ENCODE measurements around the gene CROCC2.

The CROCC2 gene

GRCh38 chr2:240953426-240954410 is 47.6 kb downstream of the CROCC2 start:
- no peaks in the 10 kb centered on the region for H3K4me1 ChIP-seq (ENCODE audit: insufficient read depth, low read length, severe bottlenecking)
- TF ChIP-seq, protein P1, sequence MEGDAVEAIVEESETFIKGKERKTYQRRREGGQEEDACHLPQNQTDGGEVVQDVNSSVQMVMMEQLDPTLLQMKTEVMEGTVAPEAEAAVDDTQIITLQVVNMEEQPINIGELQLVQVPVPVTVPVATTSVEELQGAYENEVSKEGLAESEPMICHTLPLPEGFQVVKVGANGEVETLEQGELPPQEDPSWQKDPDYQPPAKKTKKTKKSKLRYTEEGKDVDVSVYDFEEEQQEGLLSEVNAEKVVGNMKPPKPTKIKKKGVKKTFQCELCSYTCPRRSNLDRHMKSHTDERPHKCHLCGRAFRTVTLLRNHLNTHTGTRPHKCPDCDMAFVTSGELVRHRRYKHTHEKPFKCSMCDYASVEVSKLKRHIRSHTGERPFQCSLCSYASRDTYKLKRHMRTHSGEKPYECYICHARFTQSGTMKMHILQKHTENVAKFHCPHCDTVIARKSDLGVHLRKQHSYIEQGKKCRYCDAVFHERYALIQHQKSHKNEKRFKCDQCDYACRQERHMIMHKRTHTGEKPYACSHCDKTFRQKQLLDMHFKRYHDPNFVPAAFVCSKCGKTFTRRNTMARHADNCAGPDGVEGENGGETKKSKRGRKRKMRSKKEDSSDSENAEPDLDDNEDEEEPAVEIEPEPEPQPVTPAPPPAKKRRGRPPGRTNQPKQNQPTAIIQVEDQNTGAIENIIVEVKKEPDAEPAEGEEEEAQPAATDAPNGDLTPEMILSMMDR (IDR thresholded peaks at IDR 0.05; ENCODE audit: low read length), result no peak
- TF ChIP-seq EZH2 (IDR thresholded peaks at IDR 0.05; ENCODE audit: borderline replicate concordance, low read length), result no peak
- H3K4me3 ChIP-seq (ENCODE audit: low read depth, low read length, poor library complexity, severe bottlenecking), result no peak overlapping the region
- no peaks in the 10 kb centered on the region for H4K20me1 ChIP-seq (ENCODE audit: insufficient read depth, low read length)
- H3K9ac ChIP-seq (ENCODE audit: low read length), result no peak overlapping the region
- no peaks in the 10 kb centered on the region for H3K9me3 ChIP-seq (ENCODE audit: low read length)
- peaks cover 7% of the 10 kb centered on the region; the same call in 1 of the 2 replicates for H3K27me3 ChIP-seq (ENCODE audit: insufficient read depth, low read length)
- H3K27ac ChIP-seq (ENCODE audit: low read depth, low read length, poor library complexity, severe bottlenecking), result no peak overlapping the region
- H3K36me3 ChIP-seq (ENCODE audit: insufficient read depth, low read length), result no peaks in the 10 kb centered on the region
- H3K79me2 ChIP-seq (ENCODE audit: insufficient read depth, low read length), result no peaks in the 10 kb centered on the region
- no peak overlapping the region for H3K4me2 ChIP-seq (ENCODE audit: low read length)
- H3K9me2 ChIP-seq (ENCODE audit: low read depth, low read length), result no peaks in the 10 kb centered on the region
- H3F3A ChIP-seq (ENCODE audit: insufficient read depth, low read length), result no peaks in the 10 kb centered on the region
- no peak overlapping the region for H2AFZ ChIP-seq (ENCODE audit: low read length)

- H3K9ac ChIP-seq (ENCODE audit: low read length), result no peak overlapping the region
- no peak overlapping the region for H3K4me3 ChIP-seq (ENCODE audit: low read depth, low read length, poor library complexity, severe bottlenecking)
- H3K79me2 ChIP-seq (ENCODE audit: insufficient read depth, low read length), result no peaks in the 10 kb centered on the region
- H3K27me3 ChIP-seq (ENCODE audit: insufficient read depth, low read length), result peaks cover 7% of the 10 kb centered on the region; the same call in 1 of the 2 replicates
- no peaks in the 10 kb centered on the region for H3K36me3 ChIP-seq (ENCODE audit: insufficient read depth, low read length)
- no peak for TF ChIP-seq EZH2 (IDR thresholded peaks at IDR 0.05; ENCODE audit: borderline replicate concordance, low read length)
- TF ChIP-seq, protein P1 (IDR thresholded peaks at IDR 0.05; ENCODE audit: low read length), result no peak
- H3K4me1 ChIP-seq (ENCODE audit: insufficient read depth, low read length, severe bottlenecking), result no peaks in the 10 kb centered on the region
- H3K9me2 ChIP-seq (ENCODE audit: low read depth, low read length), result no peaks in the 10 kb centered on the region
- H4K20me1 ChIP-seq (ENCODE audit: insufficient read depth, low read length), result no peaks in the 10 kb centered on the region
- no peak overlapping the region for H3K27ac ChIP-seq (ENCODE audit: low read depth, low read length, poor library complexity, severe bottlenecking)
- no peak overlapping the region for H2AFZ ChIP-seq (ENCODE audit: low read length)
- H3K4me2 ChIP-seq (ENCODE audit: low read length), result no peak overlapping the region
- no peaks in the 10 kb centered on the region for H3K9me3 ChIP-seq (ENCODE audit: low read length)
- no peaks in the 10 kb centered on the region for H3F3A ChIP-seq (ENCODE audit: insufficient read depth, low read length)
These were observed 48.5 kb downstream of the CROCC2 start for GRCh38 chr2:240954436-240955305.

DNA sequence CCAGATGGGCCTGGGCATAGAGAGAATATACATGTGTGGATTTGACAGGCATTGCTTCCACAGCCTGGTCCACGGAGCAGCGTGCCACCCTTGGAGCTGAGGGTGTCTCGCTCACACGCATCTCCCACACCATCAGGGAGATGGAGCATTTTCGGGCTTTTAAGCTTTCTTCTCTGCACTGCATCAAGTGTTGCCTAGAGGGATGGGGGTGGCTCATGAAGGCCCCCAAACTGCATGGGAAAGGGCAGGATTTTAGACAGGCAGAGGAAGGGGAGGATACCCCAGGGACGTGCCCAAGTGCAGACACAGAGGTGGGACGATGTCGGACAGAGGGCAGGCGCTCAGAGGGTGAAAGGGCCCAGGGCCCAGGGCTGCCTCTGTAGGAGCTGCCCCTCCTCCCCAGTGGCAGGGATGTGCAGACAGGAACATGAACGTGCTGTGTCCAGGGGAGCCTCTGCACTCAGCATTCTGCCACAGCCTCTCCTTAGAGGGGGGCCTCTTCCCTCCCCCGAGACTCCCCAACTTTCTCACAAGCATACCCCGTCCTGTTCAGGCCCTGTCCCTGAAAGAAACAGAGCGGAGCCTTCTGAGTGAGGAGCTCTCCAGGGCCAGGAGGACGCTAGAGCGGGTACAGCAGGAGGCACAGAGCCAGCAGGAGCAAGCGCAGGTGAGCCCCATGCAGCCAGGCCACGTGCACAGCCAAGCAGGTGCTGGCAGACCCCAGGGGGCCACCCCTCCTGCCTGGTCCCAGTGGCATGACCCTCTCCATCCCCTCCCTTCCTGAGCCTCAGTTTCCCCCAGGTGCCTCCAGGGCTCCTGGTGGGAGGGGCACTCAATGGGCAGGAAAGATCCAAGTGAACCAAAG is 49.4 kb downstream of the CROCC2 start:
- Histone ChIP-seq H3K27ac (ENCODE audit: low read depth, low read length, poor library complexity, severe bottlenecking) (no peak overlapping the region), H3K9me3 (ENCODE audit: low read length) (no peaks in the 10 kb centered on the region), H3K9me2 (ENCODE audit: low read depth, low read length) (no peaks in the 10 kb centered on the region), H3K9ac (ENCODE audit: low read length) (no peak overlapping the region), H3K4me2 (ENCODE audit: low read length) (no peak overlapping the region), H4K20me1 (ENCODE audit: insufficient read depth, low read length) (no peaks in the 10 kb centered on the region), H3K27me3 (ENCODE audit: insufficient read depth, low read length) (peaks cover 7% of the 10 kb centered on the region; the same call in 1 of the 2 replicates), H3K4me1 (ENCODE audit: insufficient read depth, low read length, severe bottlenecking) (no peaks in the 10 kb centered on the region), H3F3A (ENCODE audit: insufficient read depth, low read length) (no peaks in the 10 kb centered on the region), H3K79me2 (ENCODE audit: insufficient read depth, low read length) (no peaks in the 10 kb centered on the region), H3K4me3 (ENCODE audit: low read depth, low read length, poor library complexity, severe bottlenecking) (no peak overlapping the region), H3K36me3 (ENCODE audit: insufficient read depth, low read length) (no peaks in the 10 kb centered on the region), H2AFZ (ENCODE audit: low read length) (no peak overlapping the region)
- no peak for TF ChIP-seq EZH2 (IDR thresholded peaks at IDR 0.05; ENCODE audit: borderline replicate concordance, low read length)
- TF ChIP-seq, protein P1 (IDR thresholded peaks at IDR 0.05; ENCODE audit: low read length), result no peak
